Stimulated activated CD8-positive, alpha-beta memory T cell treated with anti-CD3 and anti-CD28 coated beads, Interleukin-4, amount 100 ng/mL, for 4 hours (primary cell): ENCODE results near the gene OSCP1.

ENCODE experiments used
- DNase-seq, 2 donors: peaks; one replicate each; pipeline ENCODE4 v3.0.0-alpha.2; 2020; ENCODE audit warnings: low read depth in 2 of 2, low spot score in 1 of 2

Gene OSCP1

GRCh38 chr1:36384542-36385409, 65.5 kb downstream of the OSCP1 start:
- DNase-seq = no peak

- no peak for DNase-seq
Observed at GRCh38 chr1:36383240-36383639, 67.0 kb downstream of the OSCP1 start.

DNA sequence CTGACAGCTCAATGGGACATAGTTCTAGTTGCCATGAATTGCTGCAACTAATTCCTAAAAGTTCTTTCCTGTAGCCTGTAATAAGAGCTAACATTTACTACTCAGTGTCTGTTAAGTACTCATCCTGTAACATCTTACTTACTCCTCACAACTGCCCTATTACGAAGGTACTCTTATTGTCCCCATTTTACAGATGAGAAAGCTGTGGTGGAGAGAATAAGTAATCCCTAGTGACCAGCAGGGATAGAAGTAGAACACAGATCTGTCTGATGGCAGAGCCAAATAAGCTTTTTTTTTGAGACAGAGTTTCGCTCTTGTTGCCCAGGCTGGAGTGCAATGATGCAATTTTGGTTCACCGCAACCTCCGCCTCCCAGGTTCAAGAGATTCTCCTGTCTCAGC, 67.6 kb downstream of the OSCP1 start:
- DNase-seq = no peak

- no peak for DNase-seq
Observed at GRCh38 chr1:36382231-36382630, 68.0 kb downstream of the OSCP1 start.

GRCh38 chr1:36381405-36381804, 68.8 kb downstream of the OSCP1 start:
- DNase-seq = no peak

DNA sequence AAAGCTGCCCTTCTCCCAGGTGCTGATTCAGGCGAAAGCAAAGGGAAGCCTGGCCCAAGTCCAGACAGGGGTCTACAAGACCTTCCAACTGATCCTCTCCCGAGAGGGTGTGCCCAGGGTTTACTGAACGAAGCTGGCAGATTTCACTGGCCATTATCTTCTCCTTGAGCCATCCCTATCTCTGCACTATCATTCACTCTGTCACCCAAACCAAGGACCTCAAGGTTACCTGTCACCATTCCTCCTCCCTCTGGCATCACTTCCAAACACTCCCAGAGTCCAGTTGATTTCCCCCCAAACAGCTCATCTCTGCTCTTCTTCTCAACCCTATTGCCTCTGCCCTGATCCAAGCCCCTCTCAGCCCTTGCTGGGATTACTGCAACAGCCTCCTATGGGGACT, 69.5 kb downstream of the OSCP1 start:
- no peak for DNase-seq

GRCh38 chr1:36380143-36380619, 70.1 kb downstream of the OSCP1 start:
- DNase-seq = no peak

- no peak for DNase-seq
Observed at GRCh38 chr1:36377791-36378492, 72.3 kb downstream of the OSCP1 start.

GRCh38 chr1:36372617-36373016, 77.6 kb downstream of the OSCP1 start:
- no peak for DNase-seq

- DNase-seq = peak; percentile 64 to 78
Observed at GRCh38 chr1:36369061-36369861, 81.0 kb downstream of the OSCP1 start.
